ENCODE results near the gene CCL28. TPM values are rescaled to one million over a fixed set of nuclear protein-coding genes. Genes with fewer than 3 reads are reported as not detected.

CCL28 gene
- total RNA-seq, 2 experiments from 2014 or later: not detected

- Histone ChIP-seq H3K27ac (ENCODE audit: low read depth, low read length, poor library complexity, severe bottlenecking) (no peak overlapping the region), H3K9me3 (ENCODE audit: low read length) (no peaks in the 10 kb centered on the region), H4K20me1 (ENCODE audit: insufficient read depth, low read length) (no peaks in the 10 kb centered on the region), H3K79me2 (ENCODE audit: insufficient read depth, low read depth, low read length) (no peaks in the 10 kb centered on the region), H3K4me1 (ENCODE audit: insufficient read depth, low read length, poor library complexity, severe bottlenecking) (no peaks in the 10 kb centered on the region), H3K36me3 (ENCODE audit: insufficient read depth, low read length) (no peaks in the 10 kb centered on the region), H3K4me2 (ENCODE audit: low read length) (no peak overlapping the region), H3K9me2 (ENCODE audit: insufficient read depth, low read length) (no peaks in the 10 kb centered on the region), H2AFZ (ENCODE audit: low read length) (no peak overlapping the region), H3K4me3 (ENCODE audit: low read depth, low read length, poor library complexity, severe bottlenecking) (no peak overlapping the region)
- CTCF ChIA-PET (ENCODE audit: unreplicated experiment): no interaction called here
- DNase-seq (ENCODE audit: low spot score): no peak
- POLR2A ChIA-PET: no interaction called here
- BruUV-seq (replicated peaks): no TSS peak
- no peak for TF ChIP-seq CTCF (conservative IDR thresholded peaks at IDR 0.05; ENCODE audit: low read length)
- no peak for TF ChIP-seq EZH2phosphoT487 (IDR thresholded peaks at IDR 0.05; ENCODE audit: borderline replicate concordance, low read depth, low read length)
- intact Hi-C loops (cut with micrococcal nuclease; ENCODE audit: unreplicated experiment): no loop called here
Observed at GRCh38 chr5:43413966-43414365, 1.8 kb upstream of the CCL28 start.

GRCh38 chr5:43412644-43413043 is 453 bp upstream of the CCL28 start:
- BruUV-seq (replicated peaks): no TSS peak
- Histone ChIP-seq H3K9me2 (ENCODE audit: insufficient read depth, low read length) (no peaks in the 10 kb centered on the region), H4K20me1 (ENCODE audit: insufficient read depth, low read length) (no peaks in the 10 kb centered on the region), H3K36me3 (ENCODE audit: insufficient read depth, low read length) (no peaks in the 10 kb centered on the region), H3K4me3 (ENCODE audit: low read depth, low read length, poor library complexity, severe bottlenecking) (no peak overlapping the region), H3K4me1 (ENCODE audit: insufficient read depth, low read length, poor library complexity, severe bottlenecking) (no peaks in the 10 kb centered on the region), H3K4me2 (ENCODE audit: low read length) (no peak overlapping the region), H3K9me3 (ENCODE audit: low read length) (no peaks in the 10 kb centered on the region), H2AFZ (ENCODE audit: low read length) (no peak overlapping the region), H3K79me2 (ENCODE audit: insufficient read depth, low read depth, low read length) (no peaks in the 10 kb centered on the region), H3K27ac (ENCODE audit: low read depth, low read length, poor library complexity, severe bottlenecking) (no peak overlapping the region)
- ChIA-PET POLR2A (interaction anchor here (2.1 kb wide), 1 partner anchor 9 kb away, joined by 7 read pairs; no protein-coding TSS in a partner anchor), CTCF (ENCODE audit: unreplicated experiment) (no interaction called here)
- intact Hi-C loops (cut with micrococcal nuclease; ENCODE audit: unreplicated experiment): no loop called here
- TF ChIP-seq EZH2phosphoT487 (IDR thresholded peaks at IDR 0.05; ENCODE audit: borderline replicate concordance, low read depth, low read length) (no peak), CTCF (conservative IDR thresholded peaks at IDR 0.05; ENCODE audit: low read length) (no peak)
- no peak for DNase-seq (ENCODE audit: low spot score)

GRCh38 chr5:43411495-43411894 is 696 bp downstream of the CCL28 start:
- TF ChIP-seq EZH2phosphoT487 (IDR thresholded peaks at IDR 0.05; ENCODE audit: borderline replicate concordance, low read depth, low read length) (no peak), CTCF (conservative IDR thresholded peaks at IDR 0.05; ENCODE audit: low read length) (no peak)
- Histone ChIP-seq H3K9me2 (ENCODE audit: insufficient read depth, low read length) (no peaks in the 10 kb centered on the region), H3K4me3 (ENCODE audit: low read depth, low read length, poor library complexity, severe bottlenecking) (no peak overlapping the region), H3K36me3 (ENCODE audit: insufficient read depth, low read length) (no peaks in the 10 kb centered on the region), H3K27ac (ENCODE audit: low read depth, low read length, poor library complexity, severe bottlenecking) (no peak overlapping the region), H3K4me1 (ENCODE audit: insufficient read depth, low read length, poor library complexity, severe bottlenecking) (no peaks in the 10 kb centered on the region), H3K9me3 (ENCODE audit: low read length) (no peaks in the 10 kb centered on the region), H3K79me2 (ENCODE audit: insufficient read depth, low read depth, low read length) (no peaks in the 10 kb centered on the region), H2AFZ (ENCODE audit: low read length) (no peak overlapping the region), H4K20me1 (ENCODE audit: insufficient read depth, low read length) (no peaks in the 10 kb centered on the region), H3K4me2 (ENCODE audit: low read length) (no peak overlapping the region)
- intact Hi-C loops (cut with micrococcal nuclease; ENCODE audit: unreplicated experiment): no loop called here
- no TSS peak for BruUV-seq (replicated peaks)
- DNase-seq (ENCODE audit: low spot score): no peak
- CTCF ChIA-PET (ENCODE audit: unreplicated experiment): no interaction called here
- POLR2A ChIA-PET: interaction anchor here (0.6 to 2.1 kb wide), 7 partner anchors 10 to 290 kb away, joined by 3 to 7 read pairs (median 4); partner anchors contain the start of gene ZNF131
